PC-9 (cell line): Measurements from ENCODE around the gene ASTL.

Experiments used
- EZH2 ChIP-seq: fragments of 200-600 bp; sonication (generic); IDR thresholded peaks from 2 replicates; pipeline ENCODE4 v1.8.0; 2017; ENCODE audit warnings: antibody characterized with exemption, low read depth
- TF ChIP-seq, protein P1 (sequence below): fragments of 200-600 bp; sonication (generic); conservative IDR thresholded peaks from 2 replicates; pipeline ENCODE4 v1.6.1; 2017; ENCODE audit warnings: mixed run types, antibody characterized with exemption, mild to moderate bottlenecking, moderate library complexity

DNA sequence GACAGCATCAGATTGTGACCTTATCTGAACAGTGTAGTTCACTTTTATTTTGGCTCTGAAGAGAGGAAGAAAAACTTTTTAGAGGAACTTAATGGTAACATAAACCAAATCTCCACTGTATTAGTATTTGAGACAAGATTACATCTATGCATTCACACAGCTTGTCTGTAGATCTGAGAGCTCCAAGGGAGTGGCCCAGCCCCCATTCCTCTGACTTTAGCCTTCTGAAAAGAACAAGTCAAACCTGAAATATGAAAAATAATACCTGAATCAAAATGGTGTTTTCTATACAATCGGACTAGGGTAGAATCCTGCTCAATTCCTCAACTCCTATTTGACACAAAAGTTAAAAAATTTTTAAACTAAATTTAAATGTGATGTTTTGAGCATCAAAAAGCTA, 47.2 kb upstream of the ASTL start:
- TF ChIP-seq, protein P1, sequence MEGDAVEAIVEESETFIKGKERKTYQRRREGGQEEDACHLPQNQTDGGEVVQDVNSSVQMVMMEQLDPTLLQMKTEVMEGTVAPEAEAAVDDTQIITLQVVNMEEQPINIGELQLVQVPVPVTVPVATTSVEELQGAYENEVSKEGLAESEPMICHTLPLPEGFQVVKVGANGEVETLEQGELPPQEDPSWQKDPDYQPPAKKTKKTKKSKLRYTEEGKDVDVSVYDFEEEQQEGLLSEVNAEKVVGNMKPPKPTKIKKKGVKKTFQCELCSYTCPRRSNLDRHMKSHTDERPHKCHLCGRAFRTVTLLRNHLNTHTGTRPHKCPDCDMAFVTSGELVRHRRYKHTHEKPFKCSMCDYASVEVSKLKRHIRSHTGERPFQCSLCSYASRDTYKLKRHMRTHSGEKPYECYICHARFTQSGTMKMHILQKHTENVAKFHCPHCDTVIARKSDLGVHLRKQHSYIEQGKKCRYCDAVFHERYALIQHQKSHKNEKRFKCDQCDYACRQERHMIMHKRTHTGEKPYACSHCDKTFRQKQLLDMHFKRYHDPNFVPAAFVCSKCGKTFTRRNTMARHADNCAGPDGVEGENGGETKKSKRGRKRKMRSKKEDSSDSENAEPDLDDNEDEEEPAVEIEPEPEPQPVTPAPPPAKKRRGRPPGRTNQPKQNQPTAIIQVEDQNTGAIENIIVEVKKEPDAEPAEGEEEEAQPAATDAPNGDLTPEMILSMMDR = no peak
- no peak for TF ChIP-seq EZH2
